Loucy (cell line): Measurements from ENCODE around the gene CLECL1.

ENCODE experiments used
- H2AFZ ChIP-seq: fragments of 200-600 bp; sonication (generic); 2 replicates; pipeline ENCODE4 v1.6.0; 2016; ENCODE audit warnings: antibody characterized with exemption, mild to moderate bottlenecking, low read length, moderate library complexity
- H3F3A ChIP-seq: fragments of 200-600 bp; 2 replicates; pipeline ENCODE4 v1.6.0; 2016; ENCODE audit warnings: antibody characterized with exemption, low read depth, mild to moderate bottlenecking
- H3K27me3 ChIP-seq: fragments of 200-600 bp; sonication (generic); 2 replicates; pipeline ENCODE4 v1.6.1; 2014; ENCODE audit warnings: low read length, mild to moderate bottlenecking; ENCODE audit not compliant: insufficient read depth, poor library complexity, severe bottlenecking
- H3K36me3 ChIP-seq: fragments of 200-600 bp; sonication (generic); 2 replicates; pipeline ENCODE4 v1.6.1; 2016; ENCODE audit warnings: low read length; ENCODE audit not compliant: insufficient read depth
- H3K4me1 ChIP-seq: fragments of 200-600 bp; sonication (generic); 2 replicates; pipeline ENCODE4 v1.5.1; 2014; ENCODE audit warnings: low read length, mild to moderate bottlenecking; ENCODE audit not compliant: insufficient read depth, poor library complexity, severe bottlenecking
- H3K4me2 ChIP-seq: fragments of 200-600 bp; sonication (generic); 2 replicates; pipeline ENCODE4 v1.6.0; 2014; ENCODE audit warnings: antibody characterized with exemption, low read length, low read depth, mild to moderate bottlenecking; ENCODE audit not compliant: poor library complexity, severe bottlenecking
- H3K4me3 ChIP-seq: fragments of 200-600 bp; sonication (generic); 2 replicates; pipeline ENCODE4 v1.5.1; 2014; ENCODE audit warnings: low read length, mild to moderate bottlenecking, mixed read lengths; ENCODE audit not compliant: poor library complexity, severe bottlenecking
- H3K79me2 ChIP-seq: fragments of 200-600 bp; sonication (generic); 2 replicates; pipeline ENCODE4 v1.6.1; 2014; ENCODE audit warnings: low read length; ENCODE audit not compliant: insufficient read depth
- H3K9ac ChIP-seq: fragments of 200-600 bp; sonication (generic); 2 replicates; pipeline ENCODE4 v1.6.0; 2014; ENCODE audit warnings: mild to moderate bottlenecking, low read depth, low read length, moderate library complexity; ENCODE audit not compliant: poor library complexity, severe bottlenecking
- H3K9me2 ChIP-seq: fragments of 200-600 bp; sonication (generic); replicated peaks from 2 replicates; pipeline ENCODE4 v1.6.1; 2016; ENCODE audit warnings: low read depth, low read length, mixed read lengths
- H3K9me3 ChIP-seq: fragments of 200-600 bp; sonication (generic); 2 replicates; pipeline ENCODE4 v1.6.1; 2014; ENCODE audit warnings: mild to moderate bottlenecking, antibody characterized with exemption, low read length, low read depth; ENCODE audit not compliant: insufficient read depth
- H4K20me1 ChIP-seq: fragments of 200-600 bp; sonication (generic); 2 replicates; pipeline ENCODE4 v1.6.0; 2014; ENCODE audit warnings: antibody characterized with exemption, low read length, mild to moderate bottlenecking; ENCODE audit not compliant: insufficient read depth, poor library complexity, severe bottlenecking
- EZH2phosphoT487 ChIP-seq: fragments of 200-600 bp; IDR thresholded peaks from 2 replicates; pipeline ENCODE4 v1.6.1; 2018; ENCODE audit warnings: antibody characterized with exemption, mild to moderate bottlenecking, moderate library complexity, borderline replicate concordance
- TF ChIP-seq, protein P1 (sequence below): fragments of 200-600 bp; sonication (generic); conservative IDR thresholded peaks from 2 replicates; pipeline ENCODE4 v1.5.1; 2014; ENCODE audit warnings: mild to moderate bottlenecking, antibody characterized with exemption, low read length

Gene CLECL1

DNA sequence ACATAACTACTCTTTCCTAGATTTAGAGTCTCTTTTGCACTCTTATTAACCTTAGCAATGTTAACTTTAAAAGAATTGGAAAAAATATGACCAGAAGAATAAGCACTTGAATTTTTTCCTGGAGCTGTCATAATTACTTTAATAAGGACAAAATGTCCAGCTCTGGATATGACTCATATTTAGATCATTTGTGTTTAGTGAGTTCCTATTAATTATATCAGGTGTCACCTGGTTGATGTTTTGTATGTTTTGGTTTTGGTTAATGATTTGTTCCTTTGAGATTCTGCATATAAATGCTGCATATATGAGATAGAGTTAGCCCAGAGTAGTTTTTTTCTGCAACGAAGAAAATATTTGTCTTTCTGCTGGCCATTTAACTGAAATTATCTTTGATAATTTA, 5.1 kb downstream of the CLECL1 start:
- TF ChIP-seq, protein P1, sequence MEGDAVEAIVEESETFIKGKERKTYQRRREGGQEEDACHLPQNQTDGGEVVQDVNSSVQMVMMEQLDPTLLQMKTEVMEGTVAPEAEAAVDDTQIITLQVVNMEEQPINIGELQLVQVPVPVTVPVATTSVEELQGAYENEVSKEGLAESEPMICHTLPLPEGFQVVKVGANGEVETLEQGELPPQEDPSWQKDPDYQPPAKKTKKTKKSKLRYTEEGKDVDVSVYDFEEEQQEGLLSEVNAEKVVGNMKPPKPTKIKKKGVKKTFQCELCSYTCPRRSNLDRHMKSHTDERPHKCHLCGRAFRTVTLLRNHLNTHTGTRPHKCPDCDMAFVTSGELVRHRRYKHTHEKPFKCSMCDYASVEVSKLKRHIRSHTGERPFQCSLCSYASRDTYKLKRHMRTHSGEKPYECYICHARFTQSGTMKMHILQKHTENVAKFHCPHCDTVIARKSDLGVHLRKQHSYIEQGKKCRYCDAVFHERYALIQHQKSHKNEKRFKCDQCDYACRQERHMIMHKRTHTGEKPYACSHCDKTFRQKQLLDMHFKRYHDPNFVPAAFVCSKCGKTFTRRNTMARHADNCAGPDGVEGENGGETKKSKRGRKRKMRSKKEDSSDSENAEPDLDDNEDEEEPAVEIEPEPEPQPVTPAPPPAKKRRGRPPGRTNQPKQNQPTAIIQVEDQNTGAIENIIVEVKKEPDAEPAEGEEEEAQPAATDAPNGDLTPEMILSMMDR, result no peak
- no peak for TF ChIP-seq EZH2phosphoT487
- H3K4me3 ChIP-seq, result no peak overlapping the region
- no peaks in the 10 kb centered on the region for H3K9me3 ChIP-seq
- no peaks in the 10 kb centered on the region for H4K20me1 ChIP-seq
- H3K4me1 ChIP-seq, result peaks cover 5% of the 10 kb centered on the region
- H3K36me3 ChIP-seq, result no peaks in the 10 kb centered on the region
- no peak overlapping the region for H3K9ac ChIP-seq
- no peak overlapping the region for H3K4me2 ChIP-seq
- H3K79me2 ChIP-seq, result no peaks in the 10 kb centered on the region
- no peaks in the 10 kb centered on the region for H3K9me2 ChIP-seq
- H3K27me3 ChIP-seq, result no peaks in the 10 kb centered on the region
- no peak overlapping the region for H2AFZ ChIP-seq
- H3F3A ChIP-seq, result no peaks in the 10 kb centered on the region; the same call in 1 of the 2 replicates

DNA sequence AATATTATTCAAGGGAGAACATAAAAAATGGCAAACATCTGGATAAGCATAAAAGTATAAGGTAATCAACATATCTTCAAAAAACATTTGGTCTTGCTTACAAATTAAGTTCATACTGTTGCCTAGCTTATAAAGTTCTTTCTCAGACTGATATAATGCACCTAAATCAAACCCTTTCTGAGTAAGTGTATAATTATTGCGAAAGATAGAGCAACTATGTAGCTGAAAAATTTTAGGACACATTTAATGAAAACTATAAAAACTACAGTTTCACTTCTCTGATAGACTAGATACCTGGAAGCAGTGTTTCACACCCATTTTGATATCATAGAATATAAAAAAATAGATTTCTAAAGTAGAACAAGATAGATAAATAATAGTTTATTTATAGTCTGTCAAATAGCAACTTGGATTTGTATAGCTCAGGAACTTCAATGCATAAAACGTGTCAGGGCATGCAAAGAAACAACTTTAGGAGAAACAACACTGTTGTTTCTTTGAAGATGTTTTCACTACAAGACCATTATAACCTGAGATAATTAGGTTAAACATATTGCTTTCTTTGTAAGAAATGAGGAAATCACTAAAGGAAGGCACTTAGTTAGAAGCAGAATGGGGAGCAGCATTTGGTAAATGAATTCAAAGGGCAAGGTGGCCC, 7.6 kb downstream of the CLECL1 start:
- Histone ChIP-seq H3K79me2 (no peaks in the 10 kb centered on the region), H3K27me3 (no peaks in the 10 kb centered on the region), H3K4me2 (no peak overlapping the region)

DNA sequence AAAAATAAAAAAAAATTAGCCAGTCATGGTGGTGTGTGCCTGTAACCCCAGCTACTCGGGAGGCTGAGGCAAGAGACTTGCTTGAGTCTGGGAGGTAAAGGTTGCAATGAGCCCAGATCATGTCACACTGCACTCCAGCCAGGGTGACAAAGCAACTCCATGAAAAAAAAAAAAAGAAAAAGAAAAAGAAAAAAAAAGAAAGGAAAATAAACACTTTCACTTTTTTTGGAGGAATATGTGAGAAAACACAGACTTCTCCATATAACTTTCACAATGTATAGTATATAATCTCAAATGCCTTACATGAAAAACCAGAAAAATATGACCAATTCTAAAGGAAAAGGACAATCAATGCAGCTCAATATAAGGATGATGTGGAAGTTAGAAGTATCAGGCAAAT, 8.9 kb downstream of the CLECL1 start:
- Histone ChIP-seq H3F3A (no peaks in the 10 kb centered on the region; the same call in 1 of the 2 replicates), H4K20me1 (no peaks in the 10 kb centered on the region), H3K4me3 (no peak overlapping the region), H3K9ac (no peak overlapping the region), H3K9me3 (no peaks in the 10 kb centered on the region), H3K36me3 (no peaks in the 10 kb centered on the region), H3K27me3 (no peaks in the 10 kb centered on the region), H2AFZ (no peak overlapping the region), H3K79me2 (no peaks in the 10 kb centered on the region), H3K4me1 (no peaks in the 10 kb centered on the region), H3K9me2 (no peaks in the 10 kb centered on the region), H3K4me2 (no peak overlapping the region)
- TF ChIP-seq, protein P1, result no peak
- no peak for TF ChIP-seq EZH2phosphoT487

More for the DNA sequence above, 7.6 kb downstream of the CLECL1 start:
- H2AFZ ChIP-seq, result no peak overlapping the region; the same call in 1 of the 2 replicates
- H3K9ac ChIP-seq, result no peak overlapping the region
- H3K36me3 ChIP-seq, result no peaks in the 10 kb centered on the region
- no peaks in the 10 kb centered on the region; the same call in 1 of the 2 replicates for H3F3A ChIP-seq
- H3K9me3 ChIP-seq, result no peaks in the 10 kb centered on the region
- H3K4me1 ChIP-seq, result no peaks in the 10 kb centered on the region
- H3K4me3 ChIP-seq, result no peak overlapping the region
- TF ChIP-seq, protein P1, result no peak
- no peak for TF ChIP-seq EZH2phosphoT487
- no peaks in the 10 kb centered on the region for H4K20me1 ChIP-seq
- no peaks in the 10 kb centered on the region for H3K9me2 ChIP-seq
